Nephron progenitor cell (in vitro differentiated cells): ENCODE data around the gene GYPC.

Experiments
- DNase-seq: peaks from one replicate; pipeline ENCODE4 v3.0.0; 2021
- H3K27ac Mint-ChIP-seq: 2 replicates; pipeline ENCODE4 v1.8.0; 2021; ENCODE audit warnings: mild to moderate bottlenecking, moderate library complexity, mixed read lengths
- H3K27me3 Mint-ChIP-seq: 2 replicates; pipeline ENCODE4 v1.8.0; 2021; ENCODE audit warnings: mild to moderate bottlenecking, low read depth, mixed read lengths; ENCODE audit not compliant: poor library complexity
- H3K36me3 Mint-ChIP-seq: 2 replicates; pipeline ENCODE4 v1.8.0; 2021; ENCODE audit warnings: low read depth, mixed read lengths
- H3K4me1 Mint-ChIP-seq: 2 replicates; pipeline ENCODE4 v1.8.0; 2021; ENCODE audit warnings: mixed read lengths
- H3K4me3 Mint-ChIP-seq: 2 replicates; pipeline ENCODE4 v1.8.0; 2021; ENCODE audit warnings: mild to moderate bottlenecking, moderate library complexity, mixed read lengths
- H3K9me3 Mint-ChIP-seq: 2 replicates; pipeline ENCODE4 v1.8.0; 2021; ENCODE audit warnings: mild to moderate bottlenecking, moderate library complexity, mixed read lengths
- CTCF ChIP-seq: fragments of 200-600 bp; sonication (generic); IDR thresholded peaks from 2 replicates; pipeline ENCODE4 v1.5.0; 2021; ENCODE audit warnings: antibody characterized with exemption

The GYPC gene

GRCh38 chr2:126703311-126703710 is 47.4 kb downstream of the GYPC start:
- no peak overlapping the region for H3K4me3 Mint-ChIP-seq
- TF ChIP-seq CTCF: no peak
- DNase-seq: no peak
- H3K36me3 Mint-ChIP-seq: peaks cover 27% of the 10 kb centered on the region
- H3K4me1 Mint-ChIP-seq: no peaks in the 10 kb centered on the region
- peaks cover 10% of the 10 kb centered on the region for H3K9me3 Mint-ChIP-seq
- H3K27ac Mint-ChIP-seq: no peak overlapping the region
- no peaks in the 10 kb centered on the region for H3K27me3 Mint-ChIP-seq

DNA sequence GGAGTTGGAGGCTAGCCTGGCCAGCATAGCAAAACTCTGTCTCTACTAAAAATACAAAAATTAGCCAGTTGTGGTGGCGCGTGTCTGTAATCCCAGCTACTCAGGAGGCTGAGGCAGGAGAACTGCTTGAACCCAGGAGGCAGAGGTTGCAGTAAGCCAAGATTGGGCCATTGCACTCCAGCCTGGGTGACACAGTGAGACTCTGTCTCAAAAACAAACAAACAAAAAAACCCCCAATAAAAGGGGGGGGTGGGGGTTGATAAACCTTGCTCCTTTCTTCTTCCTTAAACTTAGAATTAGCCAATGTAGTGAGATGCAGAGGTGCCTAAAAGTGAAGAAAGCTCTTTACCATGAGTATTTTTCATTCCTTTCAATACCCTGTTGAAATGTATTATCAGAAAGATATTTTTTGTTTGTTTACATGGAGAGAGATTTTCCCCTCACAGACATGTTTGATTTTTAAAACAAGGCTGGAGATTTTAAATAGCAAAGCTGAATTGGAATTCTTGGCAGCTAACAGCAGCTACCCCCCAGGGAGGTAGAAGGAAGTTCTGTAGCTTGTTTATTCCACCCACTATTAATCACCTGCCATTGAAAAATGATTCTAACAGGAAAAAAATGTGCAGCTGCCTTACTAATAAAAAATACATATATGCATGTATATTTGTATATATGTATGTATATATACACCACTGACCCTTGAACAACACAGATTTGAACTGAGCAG is 48.6 kb downstream of the GYPC start:
- no peak overlapping the region for H3K4me3 Mint-ChIP-seq
- H3K9me3 Mint-ChIP-seq: peaks cover 8% of the 10 kb centered on the region
- H3K27me3 Mint-ChIP-seq: no peaks in the 10 kb centered on the region
- H3K27ac Mint-ChIP-seq: no peak overlapping the region
- DNase-seq: no peak
- TF ChIP-seq CTCF: no peak
- H3K36me3 Mint-ChIP-seq: peaks cover 22% of the 10 kb centered on the region
- no peaks in the 10 kb centered on the region for H3K4me1 Mint-ChIP-seq

- Mint-ChIP-seq H3K9me3 (no peaks in the 10 kb centered on the region), H3K4me3 (no peak overlapping the region), H3K4me1 (no peaks in the 10 kb centered on the region), H3K27ac (no peak overlapping the region), H3K36me3 (no peaks in the 10 kb centered on the region), H3K27me3 (no peaks in the 10 kb centered on the region)
- no peak for DNase-seq
- TF ChIP-seq CTCF: no peak
Measured at GRCh38 chr2:126707191-126707590, 51.2 kb downstream of the GYPC start.

DNA sequence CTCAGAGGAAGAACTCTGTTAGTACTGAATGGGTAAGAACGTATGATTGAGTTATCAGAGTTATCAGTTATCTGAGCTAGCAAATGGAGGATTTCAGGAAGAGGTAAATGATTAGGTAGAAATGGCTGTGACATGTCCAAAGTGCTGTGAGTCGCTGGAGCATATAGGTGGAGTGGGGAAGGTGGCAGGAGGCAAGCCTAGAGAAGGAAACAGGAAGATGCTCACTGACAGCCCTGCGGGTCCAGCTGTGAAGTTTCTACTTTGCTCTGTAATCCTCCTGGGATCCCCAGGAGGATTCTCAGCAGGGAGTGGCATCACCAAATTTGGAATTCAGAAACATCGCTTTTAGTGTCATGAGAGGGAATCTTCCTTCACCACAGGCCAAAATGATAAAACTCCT is 52.0 kb downstream of the GYPC start:
- H3K9me3 Mint-ChIP-seq: no peaks in the 10 kb centered on the region
- no peaks in the 10 kb centered on the region for H3K27me3 Mint-ChIP-seq
- H3K36me3 Mint-ChIP-seq: no peaks in the 10 kb centered on the region
- no peaks in the 10 kb centered on the region for H3K4me1 Mint-ChIP-seq
- no peak overlapping the region for H3K27ac Mint-ChIP-seq
- TF ChIP-seq CTCF: no peak
- no peak for DNase-seq
- no peak overlapping the region for H3K4me3 Mint-ChIP-seq

DNA sequence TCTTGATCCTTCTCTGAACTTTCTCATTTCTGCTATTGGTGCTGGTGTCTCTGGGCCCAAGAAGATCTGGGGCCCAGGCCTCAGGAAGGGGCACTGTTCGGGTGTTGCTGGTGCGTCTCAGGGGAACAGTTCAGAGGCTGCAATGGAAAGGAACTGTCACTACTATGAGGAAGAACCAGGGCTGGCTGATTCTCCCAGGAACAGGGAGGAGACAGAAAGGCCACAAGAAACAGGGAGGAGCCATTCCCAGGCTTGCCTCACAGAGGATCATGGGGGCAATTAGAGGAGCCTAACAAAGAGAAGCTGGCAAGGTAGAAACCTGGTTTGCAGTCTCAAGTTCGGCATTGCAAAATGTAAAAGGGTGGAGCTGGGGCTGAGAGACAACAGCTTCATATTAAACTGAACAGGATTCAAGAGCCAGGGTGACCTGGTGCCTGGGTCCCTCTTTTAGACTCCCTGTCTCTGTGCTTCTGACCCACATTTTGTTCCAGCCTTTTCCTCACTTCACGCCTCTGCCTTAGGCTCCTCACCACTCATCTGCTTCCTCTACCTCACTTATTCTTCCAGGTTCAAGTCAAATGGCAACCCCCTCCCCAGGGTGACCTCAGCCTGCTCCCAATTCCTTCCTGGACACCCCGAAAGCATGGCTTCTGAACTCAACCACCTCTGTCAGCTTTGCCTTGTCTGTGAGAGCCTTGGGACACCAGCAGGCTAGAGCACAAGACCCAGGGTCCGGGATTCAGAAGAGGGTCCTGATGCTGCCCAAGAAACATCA is 58.4 kb downstream of the GYPC start:
- peaks cover 4% of the 10 kb centered on the region for H3K27me3 Mint-ChIP-seq
- no peaks in the 10 kb centered on the region for H3K36me3 Mint-ChIP-seq
- TF ChIP-seq CTCF: no peak
- no peaks in the 10 kb centered on the region for H3K9me3 Mint-ChIP-seq
- no peak overlapping the region for H3K27ac Mint-ChIP-seq
- H3K4me1 Mint-ChIP-seq: peaks cover 17% of the 10 kb centered on the region
- DNase-seq: no peak
- no peak overlapping the region for H3K4me3 Mint-ChIP-seq
